NB4 (cell line): ENCODE measurements around the gene CXCL12.

Source experiments
- DNase-seq: peaks from one replicate; pipeline ENCODE4 v3.0.0; 2010; ENCODE audit warnings: low read depth
- H3K4me3 ChIP-seq: one replicate; pipeline ENCODE4 v1.5.1; 2011; ENCODE audit warnings: mild to moderate bottlenecking, low read depth, low read length, moderate library complexity
- CTCF ChIP-seq: IDR thresholded peaks from one replicate; pipeline ENCODE4 v1.5.1; 2012; ENCODE audit warnings: low read depth, low read length
- MYC ChIP-seq: IDR thresholded peaks from 2 replicates; pipeline ENCODE4 v1.6.1; 2011; ENCODE audit warnings: low read depth, low read length
- POLR2A ChIP-seq: IDR thresholded peaks from 2 replicates; pipeline ENCODE4 v1.6.1; 2011; ENCODE audit warnings: mild to moderate bottlenecking; ENCODE audit not compliant: insufficient read length; ENCODE audit errors: extremely low read depth
- TF ChIP-seq, protein P1 (sequence below): IDR thresholded peaks from 2 replicates; pipeline ENCODE4 v1.6.1; 2011; ENCODE audit warnings: low read depth, low read length

The CXCL12 gene

GRCh38 chr10:44334621-44335184, 50.2 kb downstream of the CXCL12 start:
- DNase-seq: no peak
- TF ChIP-seq MYC (no peak), CTCF (no peak), POLR2A (no peak)
- TF ChIP-seq, protein P1, sequence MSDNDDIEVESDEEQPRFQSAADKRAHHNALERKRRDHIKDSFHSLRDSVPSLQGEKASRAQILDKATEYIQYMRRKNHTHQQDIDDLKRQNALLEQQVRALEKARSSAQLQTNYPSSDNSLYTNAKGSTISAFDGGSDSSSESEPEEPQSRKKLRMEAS: no peak
- no peak overlapping the region for H3K4me3 ChIP-seq

- no peak overlapping the region for H3K4me3 ChIP-seq
- DNase-seq: no peak
- TF ChIP-seq POLR2A: no peak
- TF ChIP-seq MYC: no peak
- no peak for TF ChIP-seq CTCF
- TF ChIP-seq, protein P1: no peak
Observed at GRCh38 chr10:44334091-44334490, 50.8 kb downstream of the CXCL12 start.

DNA sequence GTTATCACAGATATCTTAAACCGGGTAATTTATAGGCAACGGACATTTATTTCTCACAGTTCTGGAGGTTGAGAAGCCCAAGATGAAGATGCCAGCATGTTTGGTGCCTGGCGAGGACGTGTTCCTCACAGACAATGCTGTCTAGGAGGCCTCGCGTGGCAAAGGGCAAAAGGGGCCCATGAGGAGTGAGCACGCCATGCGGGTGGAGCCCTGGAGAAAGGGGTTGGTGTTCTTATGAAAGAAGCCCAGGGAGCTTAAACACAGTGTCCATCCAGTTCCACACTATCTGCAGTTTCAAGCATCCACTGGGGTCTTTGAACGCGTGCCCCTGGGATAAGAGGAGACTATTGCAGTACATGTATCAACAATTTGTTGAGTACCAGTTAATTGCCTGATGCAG, 51.4 kb downstream of the CXCL12 start:
- DNase-seq: no peak
- no peak overlapping the region for H3K4me3 ChIP-seq
- no peak for TF ChIP-seq CTCF
- no peak for TF ChIP-seq POLR2A
- TF ChIP-seq, protein P1: no peak
- no peak for TF ChIP-seq MYC

GRCh38 chr10:44332465-44332864, 52.4 kb downstream of the CXCL12 start:
- no peak overlapping the region for H3K4me3 ChIP-seq
- no peak for TF ChIP-seq MYC
- TF ChIP-seq CTCF: no peak
- TF ChIP-seq POLR2A: no peak
- TF ChIP-seq, protein P1: no peak
- no peak for DNase-seq

DNA sequence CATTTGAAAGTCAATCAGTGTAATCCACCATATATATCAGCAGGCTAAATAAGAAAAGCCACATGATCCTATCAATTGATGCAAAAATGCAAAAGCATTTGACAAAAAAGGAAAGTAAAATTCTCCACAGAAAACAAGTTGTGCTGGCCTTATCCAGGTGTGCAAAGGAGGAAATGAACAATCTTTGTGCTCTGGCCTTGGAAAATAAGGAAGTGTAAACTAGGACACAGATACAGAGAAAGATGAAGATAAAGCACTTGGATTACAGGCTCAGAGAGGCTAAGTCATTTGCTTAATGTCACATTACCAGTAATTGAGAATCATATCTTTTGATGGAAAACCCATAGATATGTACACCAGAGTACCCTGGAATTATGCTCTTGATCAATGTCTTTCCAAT, 54.5 kb downstream of the CXCL12 start:
- no peak overlapping the region for H3K4me3 ChIP-seq
- DNase-seq: no peak
- TF ChIP-seq POLR2A: no peak
- no peak for TF ChIP-seq MYC
- TF ChIP-seq, protein P1: no peak
- TF ChIP-seq CTCF: no peak

DNA sequence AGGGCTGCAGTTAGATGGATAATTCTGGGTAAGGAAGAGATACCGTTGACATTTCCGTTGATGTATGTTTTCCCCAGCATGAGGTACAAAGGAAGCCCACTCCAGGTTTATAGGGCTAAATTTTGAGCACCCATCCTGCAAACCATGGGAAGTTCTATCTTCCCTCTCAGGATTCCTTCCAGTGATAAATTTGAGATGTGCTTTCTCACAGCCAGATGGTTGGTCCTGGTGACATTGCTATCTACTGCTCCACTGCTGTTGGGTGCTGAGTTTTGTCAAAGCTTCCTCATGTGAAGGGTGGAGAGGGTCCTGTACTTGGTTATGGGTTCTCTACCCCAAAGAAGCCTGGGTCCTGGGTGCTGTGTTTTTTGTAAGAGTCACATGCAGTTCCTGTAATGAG, 57.4 kb downstream of the CXCL12 start:
- TF ChIP-seq, protein P1: no peak
- no peak for TF ChIP-seq POLR2A
- TF ChIP-seq CTCF: no peak
- TF ChIP-seq MYC: no peak
- no peak overlapping the region for H3K4me3 ChIP-seq
- DNase-seq: no peak
